Sigmoid colon (tissue), 4 donors: Measurements from ENCODE around the gene FBXO21.

Experiments used
- EP300 ChIP-seq, 4 donors: sonication (generic); formaldehyde crosslinking; IDR thresholded peaks; one replicate each; pipeline ENCODE4 v1.6.1; 2017; ENCODE audit warnings: antibody characterized with exemption in 4 of 4
- TF ChIP-seq, protein P1 (sequence below), 4 experiments: fragments of 450-650 bp in 3 of 4; fragments of 200-600 bp in 1 of 4; IDR thresholded peaks; one replicate each; pipeline ENCODE4 v1.5.1; 2016 to 2019; ENCODE audit warnings: antibody characterized with exemption in 4 of 4, mild to moderate bottlenecking in 3 of 4, moderate library complexity in 2 of 4

DNA sequence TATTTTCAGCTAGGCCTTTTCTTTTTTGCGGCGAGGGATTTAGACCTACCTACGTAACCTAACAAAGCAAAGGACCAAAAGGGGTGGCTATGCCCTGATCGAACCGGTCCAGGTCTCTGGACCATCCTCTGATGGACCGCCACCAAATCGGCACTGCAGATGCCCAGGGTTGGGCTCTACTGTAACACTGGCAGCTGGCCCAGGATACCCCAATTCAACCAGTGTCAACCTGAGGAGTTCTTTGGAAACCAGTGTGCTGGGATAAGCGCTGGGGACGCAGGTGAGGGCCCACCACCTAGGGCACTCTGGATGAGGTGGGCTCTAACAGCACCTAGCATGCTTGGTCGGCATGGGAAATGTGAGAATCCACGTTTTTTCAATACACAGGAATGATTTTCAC lies 32.2 kb downstream of the FBXO21 start:
- TF ChIP-seq, protein P1, sequence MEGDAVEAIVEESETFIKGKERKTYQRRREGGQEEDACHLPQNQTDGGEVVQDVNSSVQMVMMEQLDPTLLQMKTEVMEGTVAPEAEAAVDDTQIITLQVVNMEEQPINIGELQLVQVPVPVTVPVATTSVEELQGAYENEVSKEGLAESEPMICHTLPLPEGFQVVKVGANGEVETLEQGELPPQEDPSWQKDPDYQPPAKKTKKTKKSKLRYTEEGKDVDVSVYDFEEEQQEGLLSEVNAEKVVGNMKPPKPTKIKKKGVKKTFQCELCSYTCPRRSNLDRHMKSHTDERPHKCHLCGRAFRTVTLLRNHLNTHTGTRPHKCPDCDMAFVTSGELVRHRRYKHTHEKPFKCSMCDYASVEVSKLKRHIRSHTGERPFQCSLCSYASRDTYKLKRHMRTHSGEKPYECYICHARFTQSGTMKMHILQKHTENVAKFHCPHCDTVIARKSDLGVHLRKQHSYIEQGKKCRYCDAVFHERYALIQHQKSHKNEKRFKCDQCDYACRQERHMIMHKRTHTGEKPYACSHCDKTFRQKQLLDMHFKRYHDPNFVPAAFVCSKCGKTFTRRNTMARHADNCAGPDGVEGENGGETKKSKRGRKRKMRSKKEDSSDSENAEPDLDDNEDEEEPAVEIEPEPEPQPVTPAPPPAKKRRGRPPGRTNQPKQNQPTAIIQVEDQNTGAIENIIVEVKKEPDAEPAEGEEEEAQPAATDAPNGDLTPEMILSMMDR (IDR thresholded peaks at IDR 0.05) = no peak
- no peak for TF ChIP-seq EP300 (IDR thresholded peaks at IDR 0.05)
